ENCODE results near the gene FAM43A. TPM values are rescaled to one million over a fixed set of nuclear protein-coding genes. Genes with fewer than 3 reads are reported as not detected.

FAM43A gene
- total and polyA plus RNA-seq, 2 experiments from 2014 or later, result 18.9 to 24.9 TPM

GRCh38 chr3:194713299-194714136, 27.8 kb downstream of the FAM43A start:
- no peaks in the 10 kb centered on the region for H3K4me1 ChIP-seq (ENCODE audit: insufficient read depth)
- TF ChIP-seq EZH2phosphoT487 (IDR thresholded peaks at IDR 0.05; ENCODE audit: low read depth, severe bottlenecking, unreplicated experiment), result no peak
- TF ChIP-seq CTCF (IDR thresholded peaks at IDR 0.05; ENCODE audit: poor library complexity), result no peak
- TF ChIP-seq EZH2 (IDR thresholded peaks at IDR 0.05; ENCODE audit: borderline replicate concordance), result no peak
- H3K9me2 ChIP-seq (replicated peaks; ENCODE audit: insufficient read depth), result no peaks in the 10 kb centered on the region
- H3K9me3 ChIP-seq (ENCODE audit: low read depth), result no peaks in the 10 kb centered on the region
- no peaks in the 10 kb centered on the region for H3K36me3 ChIP-seq (replicated peaks; ENCODE audit: insufficient read depth, low read depth)
- no peak overlapping the region for H3K4me2 ChIP-seq
- H3K4me3 ChIP-seq, result no peak overlapping the region
- no peaks in the 10 kb centered on the region for H3K27me3 ChIP-seq
- no peak for DNase-seq (ENCODE audit: low spot score)
- H3K79me2 ChIP-seq, result no peaks in the 10 kb centered on the region
- no peak overlapping the region for H2AFZ ChIP-seq
- H3K27ac ChIP-seq, result no peak overlapping the region
- no peaks in the 10 kb centered on the region for H4K20me1 ChIP-seq (ENCODE audit: insufficient read depth, poor library complexity, severe bottlenecking)
- WGBS (ENCODE audit: low lambda C conversion rate, missing lambda C conversion rate), result 90% methylated on average over 9 of the region's 9 CpGs

- H3K36me3 ChIP-seq (replicated peaks; ENCODE audit: insufficient read depth, low read depth), result no peaks in the 10 kb centered on the region
- no peaks in the 10 kb centered on the region for H3K79me2 ChIP-seq
- H3K4me3 ChIP-seq, result no peak overlapping the region
- no peaks in the 10 kb centered on the region for H4K20me1 ChIP-seq (ENCODE audit: insufficient read depth, poor library complexity, severe bottlenecking)
- DNase-seq (ENCODE audit: low spot score), result no peak
- H3K9me3 ChIP-seq (ENCODE audit: low read depth), result no peaks in the 10 kb centered on the region
- H3K9me2 ChIP-seq (replicated peaks; ENCODE audit: insufficient read depth), result no peaks in the 10 kb centered on the region
- no peak for TF ChIP-seq EZH2 (IDR thresholded peaks at IDR 0.05; ENCODE audit: borderline replicate concordance)
- TF ChIP-seq EZH2phosphoT487 (IDR thresholded peaks at IDR 0.05; ENCODE audit: low read depth, severe bottlenecking, unreplicated experiment), result no peak
- no peak for TF ChIP-seq CTCF (IDR thresholded peaks at IDR 0.05; ENCODE audit: poor library complexity)
- H3K27me3 ChIP-seq, result no peaks in the 10 kb centered on the region
- H3K4me1 ChIP-seq (ENCODE audit: insufficient read depth), result no peaks in the 10 kb centered on the region
- H2AFZ ChIP-seq, result no peak overlapping the region
- no peak overlapping the region for H3K4me2 ChIP-seq
- WGBS (ENCODE audit: low lambda C conversion rate, missing lambda C conversion rate), result 82% methylated on average over 5 of the region's 5 CpGs
- no peak overlapping the region for H3K27ac ChIP-seq
Observed at GRCh38 chr3:194714137-194714455, 28.4 kb downstream of the FAM43A start.

- H3K79me2 ChIP-seq, result no peaks in the 10 kb centered on the region
- TF ChIP-seq EZH2phosphoT487 (IDR thresholded peaks at IDR 0.05; ENCODE audit: low read depth, severe bottlenecking, unreplicated experiment), result no peak
- TF ChIP-seq CTCF (IDR thresholded peaks at IDR 0.05; ENCODE audit: poor library complexity), result no peak
- no peak for TF ChIP-seq EZH2 (IDR thresholded peaks at IDR 0.05; ENCODE audit: borderline replicate concordance)
- no peak overlapping the region for H3K4me3 ChIP-seq
- H4K20me1 ChIP-seq (ENCODE audit: insufficient read depth, poor library complexity, severe bottlenecking), result no peaks in the 10 kb centered on the region
- WGBS (ENCODE audit: low lambda C conversion rate, missing lambda C conversion rate), result 88% methylated on average over 6 of the region's 6 CpGs
- no peaks in the 10 kb centered on the region for H3K4me1 ChIP-seq (ENCODE audit: insufficient read depth)
- no peaks in the 10 kb centered on the region for H3K36me3 ChIP-seq (replicated peaks; ENCODE audit: insufficient read depth, low read depth)
- H2AFZ ChIP-seq, result no peak overlapping the region
- no peaks in the 10 kb centered on the region for H3K9me3 ChIP-seq (ENCODE audit: low read depth)
- no peak for DNase-seq (ENCODE audit: low spot score)
- H3K27me3 ChIP-seq, result no peaks in the 10 kb centered on the region
- H3K9me2 ChIP-seq (replicated peaks; ENCODE audit: insufficient read depth), result no peaks in the 10 kb centered on the region
- no peak overlapping the region for H3K27ac ChIP-seq
- H3K4me2 ChIP-seq, result no peak overlapping the region
Observed at GRCh38 chr3:194714564-194714963, 28.9 kb downstream of the FAM43A start.

All from hepatocyte (in vitro differentiated cells).